GM19099 (cell line): ENCODE data around the gene ANKRD52.

Experiments used
- POLR2A ChIP-seq: IDR thresholded peaks from 3 replicates; pipeline ENCODE4 v1.6.1; 2011; ENCODE audit warnings: low read depth; ENCODE audit not compliant: insufficient read length; ENCODE audit errors: extremely low read depth

Gene ANKRD52

GRCh38 chr12:56286044-56286830 is 28.1 kb upstream of the ANKRD52 start:
- no peak for TF ChIP-seq POLR2A

DNA sequence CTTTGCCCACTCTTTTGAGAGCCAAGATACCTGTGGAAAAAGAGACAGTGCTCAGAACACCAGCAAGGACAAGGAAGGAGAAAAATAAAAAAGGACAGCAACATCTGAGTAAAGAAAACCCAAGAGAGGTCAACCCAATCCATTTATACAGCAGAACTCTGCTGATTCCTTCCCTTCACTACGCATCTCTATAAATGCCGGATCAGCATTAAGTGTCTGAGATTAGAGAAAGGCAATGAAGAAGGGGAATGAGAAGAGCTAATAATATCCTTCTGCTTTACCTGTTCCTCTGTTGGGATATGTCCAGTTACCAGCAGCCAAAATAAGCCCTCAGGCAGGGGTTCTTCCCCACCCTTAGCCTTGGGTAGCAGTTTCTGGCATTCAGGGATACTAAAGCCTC is 24.4 kb upstream of the ANKRD52 start:
- TF ChIP-seq POLR2A = no peak

- no peak for TF ChIP-seq POLR2A
Observed at GRCh38 chr12:56282030-56282429, 23.8 kb upstream of the ANKRD52 start.

- TF ChIP-seq POLR2A = no peak
Observed at GRCh38 chr12:56280849-56281248, 22.7 kb upstream of the ANKRD52 start.

GRCh38 chr12:56278905-56279304 is 20.7 kb upstream of the ANKRD52 start:
- TF ChIP-seq POLR2A = no peak

DNA sequence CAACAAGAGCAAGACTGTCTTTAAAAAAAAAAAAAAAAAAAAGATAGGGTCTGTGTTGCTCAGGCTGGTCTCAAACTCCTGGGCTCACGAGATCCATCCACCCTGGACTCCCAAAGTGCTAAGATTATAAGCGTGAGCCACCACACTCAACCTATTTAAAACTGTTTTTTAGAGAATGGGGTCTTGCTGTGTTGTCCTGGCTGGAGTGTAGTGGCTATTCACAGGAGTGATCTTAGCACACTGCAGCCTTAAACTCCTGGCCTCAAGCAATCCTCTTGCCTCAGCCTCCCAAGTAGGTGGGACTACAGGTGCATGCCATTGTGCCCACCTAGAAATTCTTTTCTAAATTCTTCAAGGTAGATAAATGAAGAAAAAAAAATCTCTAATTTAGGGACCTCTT is 16.1 kb upstream of the ANKRD52 start:
- no peak for TF ChIP-seq POLR2A

DNA sequence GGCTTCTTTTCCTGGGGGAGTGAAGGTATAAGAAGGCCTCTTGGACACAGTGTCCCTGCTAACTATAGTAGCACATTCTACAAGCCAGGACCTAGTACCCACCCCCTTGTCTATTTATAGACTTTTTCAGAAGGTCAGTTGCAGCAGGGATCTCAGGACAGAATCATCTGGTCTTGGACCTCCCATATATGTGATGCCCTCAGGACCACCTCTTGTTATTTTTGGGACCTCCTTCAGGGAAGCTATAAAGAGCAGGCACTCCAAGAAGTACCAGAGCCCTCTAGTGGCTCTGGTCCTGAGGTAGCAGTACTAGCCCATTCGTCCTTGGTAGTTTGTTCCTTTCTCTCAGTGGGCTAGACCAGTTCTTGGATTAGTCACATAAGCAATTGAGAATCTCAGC is 12.8 kb upstream of the ANKRD52 start:
- no peak for TF ChIP-seq POLR2A

- TF ChIP-seq POLR2A = no peak
Observed at GRCh38 chr12:56267443-56268071, 9.4 kb upstream of the ANKRD52 start.

GRCh38 chr12:56266693-56267442 is 8.7 kb upstream of the ANKRD52 start, which contains the start of gene COQ10A:
Gene COQ10A (plus strand): TSS chr12:56266942. CDS start chr12:56267119, 177 bp downstream.
- peak; percentile 87 for TF ChIP-seq POLR2A

DNA sequence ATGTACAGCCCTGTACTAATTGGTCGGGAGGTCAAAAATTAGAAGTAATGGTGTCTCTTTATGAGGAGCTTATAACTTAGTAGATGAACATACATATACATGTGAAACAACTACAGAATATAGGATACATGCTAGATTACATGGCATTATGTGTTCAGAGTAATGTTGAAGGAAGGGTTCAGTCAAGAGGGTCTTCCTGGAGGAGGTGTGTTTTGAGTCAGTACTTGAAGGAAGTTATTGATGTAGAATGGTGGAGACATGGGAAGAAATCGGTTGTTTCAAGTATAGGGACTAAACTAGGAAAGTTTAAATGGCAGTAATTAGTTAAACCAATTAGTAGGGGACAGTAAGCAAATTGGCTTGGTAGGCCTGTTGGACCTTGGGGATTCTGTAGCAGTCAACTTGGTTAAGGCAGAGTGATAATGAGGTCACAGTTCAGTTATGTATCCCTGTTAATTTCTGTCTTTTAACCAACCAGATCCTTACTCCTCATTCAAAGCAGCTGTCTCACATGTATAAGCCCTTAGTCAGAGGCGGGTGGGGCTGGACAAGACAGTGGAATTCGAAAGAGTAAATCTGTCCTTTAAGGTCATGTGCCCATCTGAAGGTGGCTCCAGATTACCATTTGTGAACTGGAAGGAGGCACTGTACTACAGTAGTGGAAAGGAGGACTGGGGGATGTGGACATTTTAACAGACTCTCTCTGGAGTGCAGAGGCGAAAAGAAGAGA is 3.5 kb upstream of the ANKRD52 start:
- no peak for TF ChIP-seq POLR2A

- TF ChIP-seq POLR2A = no peak
Observed at GRCh38 chr12:56260921-56261320, 2.7 kb upstream of the ANKRD52 start.

- TF ChIP-seq POLR2A = no peak
Observed at GRCh38 chr12:56260380-56260779, 2.2 kb upstream of the ANKRD52 start.

- no peak for TF ChIP-seq POLR2A
Observed at GRCh38 chr12:56258820-56259183, 618 bp upstream of the ANKRD52 start.

DNA sequence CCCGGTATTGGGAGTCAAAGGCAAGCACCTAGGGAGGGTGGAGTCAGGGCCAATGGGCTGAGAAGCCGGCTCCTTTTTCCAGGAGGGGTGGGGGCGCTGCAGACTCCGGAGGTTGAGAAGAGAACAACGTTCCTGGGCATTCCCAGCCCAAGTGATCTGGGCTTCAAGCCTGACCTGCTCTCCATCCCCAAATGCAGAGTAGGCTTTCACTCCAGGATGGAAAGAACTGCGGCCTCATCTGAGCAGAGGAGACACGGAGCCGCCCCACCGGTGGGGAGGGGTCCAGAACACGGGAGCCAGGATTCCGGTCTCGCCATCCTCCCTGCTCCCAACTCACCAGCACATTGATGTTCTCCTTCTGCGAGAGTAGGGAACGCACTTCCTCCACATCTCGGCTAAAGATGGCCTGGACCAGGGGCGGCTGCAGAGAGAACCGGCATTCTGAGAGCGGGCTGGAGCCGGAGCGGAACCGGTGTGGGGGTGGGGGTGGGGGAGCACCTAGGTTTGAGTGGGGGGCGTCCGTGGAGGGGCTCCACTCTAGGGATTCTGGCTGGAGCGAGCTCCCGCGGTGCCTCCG is 605 bp downstream of the ANKRD52 start:
- no peak for TF ChIP-seq POLR2A

DNA sequence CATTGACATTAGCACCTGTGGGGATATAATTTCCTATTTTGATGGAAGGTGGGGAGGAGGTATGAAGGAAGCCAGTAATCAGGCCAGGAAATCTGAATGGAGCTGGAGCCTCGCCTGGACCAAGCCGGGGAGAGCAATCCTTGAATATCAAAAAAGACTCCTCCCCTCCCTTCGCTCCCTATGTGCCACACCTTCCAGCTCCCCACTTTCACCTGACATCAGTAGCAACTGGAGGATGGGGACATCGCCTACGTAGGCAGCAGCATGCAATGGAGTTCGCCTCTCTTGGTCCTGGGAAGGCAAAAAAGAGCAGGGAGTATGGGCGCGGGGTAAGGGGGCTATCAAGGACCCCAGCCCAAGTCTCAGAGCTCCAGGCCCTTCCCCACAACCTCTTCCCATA is 1.1 kb downstream of the ANKRD52 start:
- TF ChIP-seq POLR2A = no peak

DNA sequence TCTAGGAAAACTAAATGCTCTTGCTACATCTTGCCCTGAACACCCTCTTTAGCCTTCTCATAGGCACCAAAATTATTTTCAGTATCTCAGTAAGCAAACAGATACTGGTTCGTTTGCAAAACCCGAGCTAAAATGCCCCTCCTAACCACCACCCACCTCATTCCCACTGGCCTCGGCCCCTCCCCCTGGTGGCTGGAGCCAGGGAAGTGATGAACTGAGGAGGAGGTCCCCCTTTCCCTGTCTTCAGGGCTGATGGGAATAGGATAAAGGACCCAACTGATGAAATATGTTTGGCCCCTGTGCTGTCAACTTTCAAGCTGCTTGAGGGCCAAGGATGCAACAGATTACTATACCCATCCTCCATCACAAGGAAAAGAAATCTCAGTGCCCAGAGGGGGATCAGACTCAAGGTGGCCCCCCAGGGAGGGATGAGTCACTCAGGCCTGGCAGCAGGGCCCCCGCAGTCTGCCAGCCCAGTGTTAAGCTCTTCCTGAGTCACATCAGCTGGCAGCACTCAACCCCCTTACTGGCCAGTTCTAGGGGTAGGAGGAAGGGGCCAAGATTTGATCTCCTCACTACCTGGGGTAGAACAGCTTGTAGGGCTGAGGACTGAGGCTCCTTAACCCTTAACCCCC is 1.7 kb downstream of the ANKRD52 start:
- no peak for TF ChIP-seq POLR2A
